Measurements from ENCODE around the gene TLCD3B.

TLCD3B gene

GRCh38 chr16:29987371-29988085 is 43.5 kb downstream of the TLCD3B start:
- DNase-seq: no peak

GRCh38 chr16:29986931-29987330 is 44.1 kb downstream of the TLCD3B start:
- no peak for DNase-seq

DNA sequence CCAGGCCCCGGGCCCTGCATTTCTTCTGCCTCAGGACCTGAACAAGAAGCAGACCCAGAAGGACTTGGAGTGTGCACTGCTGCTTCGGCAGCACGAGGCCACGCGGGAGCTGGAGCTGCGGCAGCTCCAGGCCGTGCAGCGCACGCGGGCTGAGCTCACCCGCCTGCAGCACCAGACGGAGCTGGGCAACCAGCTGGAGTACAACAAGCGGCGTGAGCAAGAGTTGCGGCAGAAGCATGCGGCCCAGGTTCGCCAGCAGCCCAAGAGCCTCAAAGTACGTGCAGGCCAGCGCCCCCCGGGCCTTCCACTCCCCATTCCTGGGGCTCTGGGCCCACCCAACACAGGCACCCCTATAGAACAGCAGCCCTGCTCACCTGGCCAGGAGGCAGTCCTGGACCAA is 44.8 kb downstream of the TLCD3B start:
- DNase-seq: no peak

DNA sequence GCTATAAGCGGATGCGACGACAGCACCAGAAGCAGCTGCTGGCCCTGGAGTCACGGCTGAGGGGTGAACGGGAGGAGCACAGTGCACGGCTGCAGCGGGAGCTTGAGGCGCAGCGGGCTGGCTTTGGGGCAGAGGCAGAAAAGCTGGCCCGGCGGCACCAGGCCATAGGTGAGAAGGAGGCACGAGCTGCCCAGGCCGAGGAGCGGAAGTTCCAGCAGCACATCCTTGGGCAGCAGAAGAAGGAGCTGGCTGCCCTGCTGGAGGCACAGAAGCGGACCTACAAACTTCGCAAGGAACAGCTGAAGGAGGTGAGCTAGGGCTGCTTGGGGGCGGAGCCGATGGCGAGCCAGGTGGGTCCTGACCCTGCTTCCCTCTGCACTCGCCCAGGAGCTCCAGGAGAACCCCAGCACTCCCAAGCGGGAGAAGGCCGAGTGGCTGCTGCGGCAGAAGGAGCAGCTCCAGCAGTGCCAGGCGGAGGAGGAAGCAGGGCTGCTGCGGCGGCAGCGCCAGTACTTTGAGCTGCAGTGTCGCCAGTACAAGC is 45.7 kb downstream of the TLCD3B start:
- DNase-seq: no peak

DNA sequence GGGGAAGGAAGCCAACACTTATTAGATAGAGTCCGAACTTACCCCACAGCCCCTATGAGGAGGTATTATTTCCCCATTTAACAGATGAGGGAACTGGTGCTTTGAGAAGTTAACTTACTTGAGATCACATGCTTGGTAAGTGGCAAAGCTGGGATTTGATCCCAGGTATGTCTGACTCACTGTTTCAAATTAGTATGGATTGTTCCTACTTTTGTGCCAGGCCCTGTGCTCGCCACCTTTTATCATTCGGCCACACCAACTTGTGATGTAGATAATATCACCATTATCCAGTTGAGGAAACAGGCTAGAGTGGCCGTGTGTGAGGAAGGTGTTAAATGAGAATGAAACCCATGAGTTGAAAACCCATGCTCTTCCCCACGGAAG is 46.3 kb downstream of the TLCD3B start:
- no peak for DNase-seq

- DNase-seq: no peak
These were observed 46.8 kb downstream of the TLCD3B start for GRCh38 chr16:29984137-29984763.

DNA sequence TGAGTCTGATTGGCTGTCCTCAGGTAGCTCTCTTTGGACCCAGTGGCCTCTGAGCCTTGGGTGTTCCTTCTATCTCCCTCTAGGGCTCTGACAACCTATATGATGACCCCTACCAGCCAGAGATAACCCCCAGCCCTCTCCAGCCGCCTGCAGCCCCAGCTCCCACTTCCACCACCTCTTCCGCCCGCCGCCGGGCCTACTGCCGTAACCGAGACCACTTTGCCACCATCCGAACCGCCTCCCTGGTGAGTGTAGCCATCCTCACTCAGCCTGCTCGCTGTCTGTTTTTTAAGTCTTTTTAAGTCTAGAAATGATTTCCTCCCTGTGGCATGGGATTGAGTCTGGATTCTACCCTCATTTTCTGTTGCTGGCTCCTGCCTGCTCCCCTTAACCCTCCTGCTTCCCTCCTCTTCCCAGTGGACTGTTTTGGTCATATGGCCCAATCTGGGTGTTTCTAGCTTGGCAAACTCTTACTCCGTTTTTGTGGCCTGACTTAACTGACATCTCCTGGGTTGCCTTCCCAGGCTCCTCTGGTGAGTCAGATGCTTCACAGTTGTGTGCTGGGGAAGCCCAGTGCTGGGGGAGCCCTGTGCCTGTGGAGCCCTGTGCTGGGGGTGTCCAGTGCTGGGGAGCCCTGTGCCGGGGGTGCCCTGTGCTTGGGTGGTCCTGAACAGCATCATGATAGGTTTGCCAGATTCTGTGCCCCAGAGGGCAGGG is 47.5 kb downstream of the TLCD3B start:
- no peak for DNase-seq

GRCh38 chr16:29982560-29983419 is 48.3 kb downstream of the TLCD3B start:
- DNase-seq: no peak

- DNase-seq: no peak
These were observed 52.4 kb downstream of the TLCD3B start for GRCh38 chr16:29978564-29979270.

- DNase-seq: no peak
These were observed 53.0 kb downstream of the TLCD3B start for GRCh38 chr16:29978081-29978480.

GRCh38 chr16:29977063-29977825 is 53.8 kb downstream of the TLCD3B start:
- DNase-seq: no peak

DNA sequence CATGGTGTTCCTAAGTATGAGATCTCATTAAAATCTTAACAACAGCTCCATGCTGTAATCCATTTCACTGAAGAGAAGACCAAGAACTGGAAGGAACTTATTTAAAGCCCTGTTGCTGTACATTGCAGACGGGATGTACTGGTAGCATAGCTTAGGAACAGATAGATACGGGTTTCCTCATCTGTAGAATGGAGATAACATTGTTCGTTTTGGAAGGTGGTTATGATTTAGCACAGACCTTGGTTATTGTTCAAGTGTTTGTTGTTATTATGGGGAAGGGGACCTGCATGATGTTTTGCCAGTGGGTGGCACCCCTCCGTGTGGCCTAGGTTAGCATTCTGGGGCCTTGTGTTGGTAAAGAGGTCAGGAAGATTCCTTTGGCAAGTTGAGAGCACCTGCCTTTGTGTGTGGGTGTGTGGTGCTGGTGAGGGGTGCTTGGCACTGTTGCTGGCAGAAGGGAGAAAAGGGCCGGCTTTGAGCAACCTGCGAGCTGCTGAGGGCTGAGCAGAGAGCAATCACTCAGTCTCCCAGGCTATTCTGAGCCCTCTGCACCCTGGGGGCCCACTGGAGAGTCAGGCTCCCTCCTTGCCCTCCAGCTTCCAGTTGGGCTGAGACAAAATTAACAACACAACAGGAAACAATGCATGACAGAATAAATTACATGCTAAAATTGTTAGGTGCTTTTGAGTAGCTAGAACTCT is 55.1 kb downstream of the TLCD3B start:
- no peak for DNase-seq

DNA sequence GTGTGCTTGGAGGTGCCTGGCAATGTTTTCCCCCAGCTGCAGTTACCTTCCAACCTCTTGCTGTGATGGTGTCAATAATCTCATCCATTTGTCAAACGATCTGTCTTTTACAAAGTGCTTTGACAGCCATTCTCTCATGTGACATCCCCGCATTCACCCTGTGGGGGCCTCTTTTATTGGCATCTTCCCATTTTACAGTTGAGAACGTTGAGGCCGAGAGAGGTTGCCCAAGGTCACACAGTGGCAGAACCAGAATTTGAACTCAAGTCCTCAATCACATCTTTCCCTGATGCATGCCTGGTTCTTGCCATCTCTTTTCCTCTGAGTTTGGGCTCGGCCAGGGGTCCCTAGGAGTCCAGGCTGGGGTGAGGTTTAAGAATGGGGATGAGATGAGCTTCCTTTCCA is 55.9 kb downstream of the TLCD3B start:
- DNase-seq: no peak
